Stomach (tissue), 4 donors: ENCODE measurements around the gene CTBS.

ENCODE experiments used
- CTCF ChIP-seq, 7 experiments: fragments of 450-650 bp in 4 of 7; fragments of 200-600 bp in 3 of 7; sonication (generic) in 3 of 7; IDR thresholded peaks; one replicate each; pipeline ENCODE4 v1.5.1; 2016 to 2019; ENCODE audit warnings: antibody characterized with exemption in 7 of 7, control low read depth in 2 of 7, mild to moderate bottlenecking in 1 of 7
- POLR2AphosphoS5 ChIP-seq, 3 donors: sonication (generic); formaldehyde crosslinking; IDR thresholded peaks; one replicate each; pipeline ENCODE4 v1.6.1; 2016; ENCODE audit warnings: antibody characterized with exemption in 3 of 3

DNA sequence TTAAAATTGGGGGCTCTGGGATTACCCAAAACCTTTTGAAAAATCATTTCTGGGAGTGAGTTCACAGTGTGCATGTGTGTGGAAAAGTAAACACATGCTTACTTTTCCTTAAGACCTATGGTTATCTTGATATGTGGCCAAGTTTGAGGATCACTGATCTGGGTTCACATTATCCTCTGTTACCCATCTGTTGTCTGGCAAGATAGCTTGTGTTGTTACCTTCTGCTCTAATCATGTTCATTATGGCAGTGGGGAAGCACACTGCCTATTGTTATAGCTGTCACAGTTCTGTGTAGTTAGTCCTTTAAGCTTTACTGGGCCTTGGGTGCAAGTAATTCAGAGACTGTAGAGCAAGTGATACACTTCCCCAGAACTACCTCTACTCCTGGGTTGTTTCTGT is 5.0 kb downstream of the CTBS start:
- TF ChIP-seq CTCF (IDR thresholded peaks at IDR 0.05) (no peak), POLR2AphosphoS5 (IDR thresholded peaks at IDR 0.05) (no peak)
